Measurements from ENCODE around the gene SEMA5B.

Gene SEMA5B

GRCh38 chr3:122962149-122962548, 65.4 kb downstream of the SEMA5B start:
- H3K36me3 ChIP-seq (ENCODE audit: insufficient read depth, low read length), result no peaks in the 10 kb centered on the region
- TF ChIP-seq EZH2 (IDR thresholded peaks at IDR 0.05; ENCODE audit: borderline replicate concordance, low read length) (no peak), CTCF (IDR thresholded peaks at IDR 0.05; ENCODE audit: low read length) (no peak)
- no peaks in the 10 kb centered on the region for H3F3A ChIP-seq (ENCODE audit: insufficient read depth, low read length)
- no peaks in the 10 kb centered on the region for H3K4me1 ChIP-seq (ENCODE audit: insufficient read depth, low read length, severe bottlenecking)
- H3K27me3 ChIP-seq (ENCODE audit: insufficient read depth, low read length), result peaks cover 10% of the 10 kb centered on the region; the same call in 1 of the 2 replicates
- no peaks in the 10 kb centered on the region for H3K9me3 ChIP-seq (ENCODE audit: low read length)
- H4K20me1 ChIP-seq (ENCODE audit: insufficient read depth, low read length), result no peaks in the 10 kb centered on the region
- no peak overlapping the region for H3K9ac ChIP-seq (ENCODE audit: low read length)
- H3K79me2 ChIP-seq (ENCODE audit: insufficient read depth, low read length), result no peaks in the 10 kb centered on the region
- H3K27ac ChIP-seq (ENCODE audit: low read depth, low read length, poor library complexity, severe bottlenecking), result no peak overlapping the region
- H3K4me3 ChIP-seq (ENCODE audit: low read depth, low read length, poor library complexity, severe bottlenecking), result no peak overlapping the region
- H2AFZ ChIP-seq (ENCODE audit: low read length), result no peak overlapping the region
- H3K4me2 ChIP-seq (ENCODE audit: low read length), result no peak overlapping the region
- no peaks in the 10 kb centered on the region for H3K9me2 ChIP-seq (ENCODE audit: low read depth, low read length)

GRCh38 chr3:122961146-122961545, 66.4 kb downstream of the SEMA5B start:
- TF ChIP-seq CTCF (IDR thresholded peaks at IDR 0.05; ENCODE audit: low read length) (no peak), EZH2 (IDR thresholded peaks at IDR 0.05; ENCODE audit: borderline replicate concordance, low read length) (no peak)
- H3F3A ChIP-seq (ENCODE audit: insufficient read depth, low read length), result no peaks in the 10 kb centered on the region

GRCh38 chr3:122960652-122961051, 66.9 kb downstream of the SEMA5B start:
- peaks cover 10% of the 10 kb centered on the region; the same call in 1 of the 2 replicates for H3K27me3 ChIP-seq (ENCODE audit: insufficient read depth, low read length)
- TF ChIP-seq CTCF (IDR thresholded peaks at IDR 0.05; ENCODE audit: low read length) (no peak), EZH2 (IDR thresholded peaks at IDR 0.05; ENCODE audit: borderline replicate concordance, low read length) (no peak)
- H3K4me3 ChIP-seq (ENCODE audit: low read depth, low read length, poor library complexity, severe bottlenecking), result no peak overlapping the region
- no peak overlapping the region for H3K27ac ChIP-seq (ENCODE audit: low read depth, low read length, poor library complexity, severe bottlenecking)
- no peak overlapping the region for H3K9ac ChIP-seq (ENCODE audit: low read length)
- H3K79me2 ChIP-seq (ENCODE audit: insufficient read depth, low read length), result no peaks in the 10 kb centered on the region
- no peak overlapping the region for H3K4me2 ChIP-seq (ENCODE audit: low read length)
- H3K36me3 ChIP-seq (ENCODE audit: insufficient read depth, low read length), result no peaks in the 10 kb centered on the region
- no peaks in the 10 kb centered on the region for H3K9me3 ChIP-seq (ENCODE audit: low read length)
- H2AFZ ChIP-seq (ENCODE audit: low read length), result no peak overlapping the region
- H4K20me1 ChIP-seq (ENCODE audit: insufficient read depth, low read length), result no peaks in the 10 kb centered on the region
- H3K9me2 ChIP-seq (ENCODE audit: low read depth, low read length), result no peaks in the 10 kb centered on the region
- H3K4me1 ChIP-seq (ENCODE audit: insufficient read depth, low read length, severe bottlenecking), result no peaks in the 10 kb centered on the region
- no peaks in the 10 kb centered on the region for H3F3A ChIP-seq (ENCODE audit: insufficient read depth, low read length)

More at GRCh38 chr3:122961146-122961545, 66.4 kb downstream of the SEMA5B start:
- Histone ChIP-seq H3K9me2 (ENCODE audit: low read depth, low read length) (no peaks in the 10 kb centered on the region), H3K9me3 (ENCODE audit: low read length) (no peaks in the 10 kb centered on the region), H3K27me3 (ENCODE audit: insufficient read depth, low read length) (peaks cover 10% of the 10 kb centered on the region; the same call in 1 of the 2 replicates), H3K36me3 (ENCODE audit: insufficient read depth, low read length) (no peaks in the 10 kb centered on the region), H2AFZ (ENCODE audit: low read length) (no peak overlapping the region), H3K79me2 (ENCODE audit: insufficient read depth, low read length) (no peaks in the 10 kb centered on the region), H3K4me2 (ENCODE audit: low read length) (no peak overlapping the region), H4K20me1 (ENCODE audit: insufficient read depth, low read length) (no peaks in the 10 kb centered on the region), H3K4me3 (ENCODE audit: low read depth, low read length, poor library complexity, severe bottlenecking) (no peak overlapping the region), H3K27ac (ENCODE audit: low read depth, low read length, poor library complexity, severe bottlenecking) (no peak overlapping the region), H3K9ac (ENCODE audit: low read length) (no peak overlapping the region), H3K4me1 (ENCODE audit: insufficient read depth, low read length, severe bottlenecking) (no peaks in the 10 kb centered on the region)
